Skeletal muscle tissue (tissue), 4 donors: ENCODE data around the gene FLOT1. TPM values are rescaled to one million over a fixed set of nuclear protein-coding genes. Genes with fewer than 3 reads are reported as not detected.
A peak's percentile ranks its signal among the peaks of the same experiment; 100 is the strongest.
"Not testable (repeated sequence)": the region's sequence is repeated elsewhere in the genome, so short reads cannot be mapped to it uniquely, and the experiment has no call there.

Experiments used
- H3K27ac ChIP-seq: one replicate; pipeline ENCODE4 v1.7.0; 2013; ENCODE audit warnings: mild to moderate bottlenecking, low read depth, low read length, inconsistent platforms
- H3K27me3 ChIP-seq, 3 donors: one replicate each; pipeline ENCODE4 v1.7.0; 2013; ENCODE audit warnings: low read length in 3 of 3; ENCODE audit not compliant: control insufficient read depth in 3 of 3, insufficient read depth in 3 of 3
- H3K36me3 ChIP-seq, 3 donors: one replicate each; pipeline ENCODE4 v1.7.0; 2013; ENCODE audit warnings: low read length in 3 of 3; ENCODE audit not compliant: control insufficient read depth in 3 of 3, insufficient read depth in 3 of 3
- H3K4me1 ChIP-seq, 3 donors: one replicate each; pipeline ENCODE4 v1.7.0; 2013; ENCODE audit warnings: low read length in 3 of 3, mild to moderate bottlenecking in 3 of 3; ENCODE audit not compliant: control insufficient read depth in 3 of 3, insufficient read depth in 3 of 3
- H3K4me3 ChIP-seq, 3 donors: one replicate each; pipeline ENCODE4 v1.7.0; 2013; ENCODE audit warnings: low read length in 3 of 3
- H3K9ac ChIP-seq, 3 donors: one replicate each; pipeline ENCODE4 v1.7.0; 2013; ENCODE audit warnings: low read length in 3 of 3, mild to moderate bottlenecking in 3 of 3, moderate library complexity in 2 of 3, low read depth in 1 of 3
- H3K9me3 ChIP-seq, 3 donors: one replicate each; pipeline ENCODE4 v1.7.0; 2013; ENCODE audit warnings: low read length in 3 of 3; ENCODE audit not compliant: control insufficient read depth in 3 of 3
- total RNA-seq: library from RNA; depleted of rRNA; stranded (reverse); fragments of >200 nt; gene quantifications from one replicate; pipeline ENCODE4 v1.2.3, GENCODE V29; 2014
- donor health status: Osteomylitis.

Gene FLOT1
- total RNA-seq, 1 donor from 2014 or later: 44.9 TPM

GRCh38 chr6:30768634-30769087 is 26.2 kb upstream of the FLOT1 start:
- no peaks in the 10 kb centered on the region for H3K27me3 ChIP-seq
- H3K9ac ChIP-seq: peak overlapping the region in 1 of 3 donors; percentile 40
- no peak overlapping the region for H3K4me3 ChIP-seq
- no peaks in the 10 kb centered on the region for H3K36me3 ChIP-seq
- H3K27ac ChIP-seq: no peak overlapping the region
- H3K9me3 ChIP-seq: no peaks in the 10 kb centered on the region
- H3K4me1 ChIP-seq: peaks cover 16 to 25% (median 18%) of the 10 kb centered on the region in 3 donors

DNA sequence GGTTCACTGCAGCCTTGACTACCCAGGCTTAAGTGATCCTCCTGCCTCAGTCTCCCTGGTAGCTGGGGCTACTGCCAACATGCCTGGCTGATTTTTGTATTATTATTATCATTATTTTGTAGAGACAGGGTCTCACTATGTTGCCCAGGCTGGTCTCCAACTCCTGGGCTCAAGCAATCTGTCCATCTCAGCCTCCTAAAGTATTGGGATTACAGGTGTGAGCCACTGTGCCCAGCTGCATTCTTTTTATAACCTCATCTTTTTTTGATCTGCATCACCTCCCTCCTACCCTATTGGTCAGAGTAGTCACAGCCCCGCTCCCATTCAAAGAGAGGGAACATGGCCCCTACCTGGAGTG is 25.4 kb upstream of the FLOT1 start:
- Histone ChIP-seq H3K27ac (no peak overlapping the region), H3K27me3 (no peaks in the 10 kb centered on the region), H3K36me3 (no peaks in the 10 kb centered on the region), H3K9me3 (no peaks in the 10 kb centered on the region), H3K4me1 (peaks cover 19 to 26% (median 21%) of the 10 kb centered on the region in 3 donors), H3K9ac (no peak overlapping the region), H3K4me3 (no peak overlapping the region)

DNA sequence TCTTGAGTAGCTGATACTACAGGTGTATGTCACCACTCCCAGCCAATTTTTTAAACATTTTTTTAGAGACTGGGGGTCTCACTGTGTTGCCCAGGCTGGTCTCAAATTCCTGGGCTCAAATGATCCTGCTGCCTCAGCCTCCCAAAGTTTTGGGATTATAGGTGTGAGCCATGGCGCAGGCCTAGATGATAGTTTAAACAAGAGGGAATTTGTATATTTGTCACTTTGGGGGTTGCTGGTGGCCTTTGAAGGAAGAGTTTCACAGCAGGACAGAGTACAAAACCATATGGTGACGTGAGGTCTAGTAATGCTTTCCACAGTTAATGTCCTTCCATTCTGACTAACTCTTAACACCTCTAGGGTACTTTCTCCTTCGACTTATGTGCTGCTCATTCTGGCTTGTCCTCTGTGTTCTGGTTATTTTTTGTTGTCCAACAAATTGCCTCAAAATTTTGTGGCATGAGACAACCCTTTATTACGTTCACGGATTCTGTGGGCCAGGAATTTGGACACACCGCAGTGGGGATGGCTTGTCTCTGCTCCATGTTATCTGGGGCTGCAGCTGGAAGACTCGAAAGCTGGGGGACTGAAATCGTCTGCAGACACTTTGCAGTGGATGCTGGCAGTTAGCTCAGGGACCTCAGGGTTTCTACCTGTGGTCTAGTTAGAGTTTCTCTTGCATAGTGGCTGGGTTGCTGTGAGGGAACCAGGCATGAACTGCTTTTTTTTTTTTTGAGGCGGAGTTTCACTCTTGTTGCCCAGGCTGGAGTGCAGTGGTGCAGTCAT is 24.9 kb upstream of the FLOT1 start:
- Histone ChIP-seq H3K27ac (no peak overlapping the region), H3K4me1 (peaks cover 19 to 26% (median 21%) of the 10 kb centered on the region in 3 donors), H3K36me3 (no peaks in the 10 kb centered on the region), H3K9me3 (no peaks in the 10 kb centered on the region), H3K27me3 (no peaks in the 10 kb centered on the region), H3K9ac (no peak overlapping the region), H3K4me3 (no peak overlapping the region)

DNA sequence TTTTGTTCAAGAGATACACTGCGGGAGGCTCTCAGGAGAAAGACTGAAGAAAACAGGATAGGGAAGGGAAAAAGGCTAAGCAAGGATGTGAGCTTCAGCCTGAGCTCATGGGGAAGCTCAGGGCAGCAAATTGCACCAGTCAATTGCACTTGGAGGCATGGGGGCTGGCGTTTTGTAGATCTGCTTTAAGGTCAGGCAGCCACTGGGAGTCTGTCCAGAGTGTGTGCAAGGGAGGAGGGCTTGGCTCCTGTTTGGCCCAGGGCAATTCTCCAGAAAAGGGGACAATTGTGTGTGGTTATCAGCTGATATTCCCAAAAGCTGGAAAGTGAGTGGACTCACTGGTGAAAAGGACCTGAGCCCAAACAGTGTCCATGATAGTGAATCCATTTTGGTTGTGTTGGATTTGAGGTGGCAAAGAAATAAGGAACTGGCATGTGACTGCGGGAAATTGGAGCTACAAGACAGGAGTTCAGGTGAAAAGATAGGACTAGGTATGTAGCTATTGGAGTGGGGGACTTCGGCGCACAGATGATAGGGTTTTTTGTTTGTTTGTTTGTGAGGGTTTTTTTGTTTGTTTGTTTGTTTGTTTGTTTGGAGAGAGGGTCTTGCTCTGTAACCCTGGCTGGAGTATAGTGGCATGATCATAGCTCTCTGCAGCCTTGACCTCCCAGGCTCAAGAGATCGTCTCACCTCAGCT is 24.1 kb upstream of the FLOT1 start:
- H3K4me1 ChIP-seq: peaks cover 19 to 26% (median 21%) of the 10 kb centered on the region in 3 donors
- no peak overlapping the region for H3K9ac ChIP-seq
- H3K9me3 ChIP-seq: no peaks in the 10 kb centered on the region
- H3K27me3 ChIP-seq: no peaks in the 10 kb centered on the region
- no peaks in the 10 kb centered on the region for H3K36me3 ChIP-seq
- no peak overlapping the region for H3K4me3 ChIP-seq
- H3K27ac ChIP-seq: no peak overlapping the region

- peaks cover 19 to 26% (median 21%) of the 10 kb centered on the region in 3 donors for H3K4me1 ChIP-seq
- not testable (repeated sequence) for H3K27ac ChIP-seq, H3K9me3 ChIP-seq, H3K36me3 ChIP-seq, H3K9ac ChIP-seq, H3K4me3 ChIP-seq, H3K27me3 ChIP-seq
Measured at GRCh38 chr6:30765495-30765894, 23.0 kb upstream of the FLOT1 start.

- not testable (repeated sequence) for H3K27me3 ChIP-seq
- H3K4me1 ChIP-seq: peaks cover 16 to 27% (median 26%) of the 10 kb centered on the region in 3 donors
Measured at GRCh38 chr6:30764490-30765043, 22.1 kb upstream of the FLOT1 start.

DNA sequence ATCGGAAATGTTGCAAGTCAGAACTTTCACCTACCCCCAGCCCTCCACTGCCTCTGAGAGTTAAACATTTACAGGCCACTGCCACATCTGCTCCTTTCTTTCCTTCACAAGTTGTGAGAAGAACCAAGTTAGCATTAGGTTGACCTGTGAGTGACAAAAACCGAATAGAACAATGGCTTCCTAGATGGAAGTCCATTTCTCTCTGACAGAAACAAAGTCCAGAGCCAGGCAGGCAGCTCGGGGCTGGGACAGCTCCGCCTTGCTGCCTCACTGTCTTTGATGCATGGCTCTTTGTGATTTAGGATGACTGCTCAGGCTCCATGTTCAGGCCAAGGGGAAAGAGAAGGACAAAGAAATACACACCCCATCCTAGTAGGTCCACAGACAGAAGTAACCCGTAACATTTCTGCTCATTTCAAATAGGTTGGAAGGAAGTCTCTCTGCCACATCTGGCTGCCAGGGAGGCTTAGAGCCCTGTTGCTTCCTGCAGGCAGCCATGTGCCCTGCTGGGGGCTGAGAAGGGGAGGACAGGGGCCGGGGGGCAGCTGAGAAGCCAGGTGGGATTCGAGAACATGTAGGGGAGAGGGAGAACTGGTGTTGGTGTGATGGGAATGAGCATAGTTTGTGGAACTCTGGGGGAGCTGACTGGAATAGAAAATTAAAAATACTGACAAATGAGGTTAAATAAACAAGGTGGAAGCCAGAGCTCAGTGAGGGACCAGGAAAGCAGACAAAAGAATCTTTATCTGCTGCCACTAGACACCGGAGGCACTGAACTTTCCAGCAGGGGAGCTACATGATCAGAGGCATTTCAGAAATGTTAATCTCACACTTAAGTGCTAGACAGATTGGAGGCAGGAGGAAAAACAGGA is 21.4 kb upstream of the FLOT1 start:
- peaks cover 9 to 27% (median 26%) of the 10 kb centered on the region in 3 donors for H3K4me1 ChIP-seq
- H3K27ac ChIP-seq: peak overlapping the region; percentile 44

More at GRCh38 chr6:30764490-30765043, 22.1 kb upstream of the FLOT1 start:
- H3K27ac ChIP-seq, H3K9ac ChIP-seq, H3K4me3 ChIP-seq, H3K36me3 ChIP-seq, H3K9me3 ChIP-seq: not testable (repeated sequence)

GRCh38 chr6:30763155-30763617 is 20.7 kb upstream of the FLOT1 start:
- H3K36me3 ChIP-seq: no peaks in the 10 kb centered on the region
- no peaks in the 10 kb centered on the region for H3K27me3 ChIP-seq
- peak overlapping the region; percentile 44 for H3K27ac ChIP-seq
- H3K4me1 ChIP-seq: peaks cover 9 to 27% (median 25%) of the 10 kb centered on the region in 3 donors
- H3K4me3 ChIP-seq: no peak overlapping the region
- H3K9ac ChIP-seq: no peak overlapping the region
- H3K9me3 ChIP-seq: no peaks in the 10 kb centered on the region

More for the DNA sequence above, 21.4 kb upstream of the FLOT1 start:
- Histone ChIP-seq H3K36me3 (no peaks in the 10 kb centered on the region), H3K9ac (no peak overlapping the region), H3K27me3 (no peaks in the 10 kb centered on the region), H3K9me3 (no peaks in the 10 kb centered on the region), H3K4me3 (no peak overlapping the region)

DNA sequence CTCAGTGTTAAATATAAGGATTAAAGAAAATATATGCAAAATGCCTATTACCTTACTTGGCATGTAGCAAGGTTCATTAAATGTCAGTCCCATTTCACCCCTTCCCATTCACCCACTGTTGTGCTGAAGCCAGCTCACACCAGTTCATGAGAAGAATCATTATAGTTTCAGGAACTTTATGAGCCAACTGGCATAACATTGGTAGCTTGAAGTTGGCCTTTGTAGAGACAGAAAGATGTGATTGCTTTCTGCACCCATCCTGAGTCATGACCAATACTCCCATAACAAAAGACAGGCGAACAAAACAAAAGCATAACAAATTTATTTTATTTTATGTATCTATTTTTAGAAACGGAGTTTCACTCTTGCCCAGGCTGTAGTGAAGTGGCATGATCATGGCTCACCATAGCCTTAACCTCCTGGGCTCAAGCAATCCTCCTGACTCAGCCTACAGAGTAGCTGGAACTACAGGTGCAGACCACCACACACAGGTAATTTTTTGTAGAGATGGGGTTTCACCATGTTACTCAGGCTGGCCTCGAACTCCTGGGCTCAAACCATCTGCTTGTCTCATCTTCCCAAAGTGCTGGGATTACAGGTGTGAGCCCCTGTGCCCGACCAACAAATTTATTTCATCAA is 19.4 kb upstream of the FLOT1 start:
- no peak overlapping the region for H3K27ac ChIP-seq
- H3K36me3 ChIP-seq: no peaks in the 10 kb centered on the region
- no peaks in the 10 kb centered on the region for H3K9me3 ChIP-seq
- no peak overlapping the region for H3K4me3 ChIP-seq
- no peak overlapping the region for H3K9ac ChIP-seq
- H3K27me3 ChIP-seq: no peaks in the 10 kb centered on the region
- peaks cover 14 to 33% (median 29%) of the 10 kb centered on the region in 3 donors for H3K4me1 ChIP-seq
